Liver (tissue), 9 donors: Measurements from ENCODE around the gene CTXN2. TPM values are rescaled to one million over a fixed set of nuclear protein-coding genes. Genes with fewer than 3 reads are reported as not detected.

Experiments used
- DNase-seq: peaks from one replicate; pipeline ENCODE4 v3.0.0-alpha.2; 2017; ENCODE audit warnings: low spot score
- H3K27ac ChIP-seq, 2 donors: one replicate each; pipeline ENCODE4 v1.7.0; 2013; ENCODE audit warnings: inconsistent platforms in 2 of 2, low read length in 2 of 2, control low read depth in 1 of 2, low read depth in 1 of 2, mild to moderate bottlenecking in 1 of 2
- H3K27me3 ChIP-seq, 4 donors: one replicate each; pipeline versions ENCODE4 v1.6.1 to v1.7.0; 2013; ENCODE audit warnings: low read length in 3 of 4, inconsistent platforms in 1 of 4, mild to moderate bottlenecking in 1 of 4, moderate library complexity in 1 of 4; ENCODE audit not compliant: control insufficient read depth in 4 of 4, insufficient read depth in 4 of 4
- H3K36me3 ChIP-seq, 4 donors: one replicate each; pipeline versions ENCODE4 v1.6.1 to v1.7.0; 2013; ENCODE audit warnings: low read length in 3 of 4, mild to moderate bottlenecking in 3 of 4, low read depth in 1 of 4, moderate library complexity in 1 of 4; ENCODE audit not compliant: control insufficient read depth in 4 of 4, insufficient read depth in 3 of 4
- H3K4me1 ChIP-seq, 4 donors: one replicate each; pipeline versions ENCODE4 v1.6.1 to v1.7.0; 2013; ENCODE audit warnings: low read length in 3 of 4, mild to moderate bottlenecking in 3 of 4, moderate library complexity in 1 of 4; ENCODE audit not compliant: control insufficient read depth in 4 of 4, insufficient read depth in 4 of 4
- H3K4me3 ChIP-seq, 3 donors: one replicate each; pipeline versions ENCODE4 v1.6.1 to v1.7.0; 2013; ENCODE audit warnings: low read length in 3 of 3, control low read depth in 1 of 3, low read depth in 1 of 3, mild to moderate bottlenecking in 1 of 3
- H3K9ac ChIP-seq, 2 donors: one replicate each; pipeline ENCODE4 v1.7.0; 2013; ENCODE audit warnings: low read length in 2 of 2, mild to moderate bottlenecking in 2 of 2, moderate library complexity in 2 of 2, control low read depth in 1 of 2, low read depth in 1 of 2
- H3K9me3 ChIP-seq, 4 donors: one replicate each; pipeline versions ENCODE4 v1.6.1 to v1.7.0; 2013; ENCODE audit warnings: low read length in 3 of 4; ENCODE audit not compliant: control insufficient read depth in 4 of 4
- ATF3 ChIP-seq: IDR thresholded peaks from 2 replicates; pipeline ENCODE4 v1.6.1; 2016; ENCODE audit warnings: antibody characterized with exemption
- CTCF ChIP-seq: fragments of 150-350 bp; IDR thresholded peaks from 2 replicates; pipeline ENCODE4 v1.5.1; 2017; ENCODE audit warnings: improper control_type of control experiment, low read depth, low read length; ENCODE audit not compliant: missing input control
- EGR1 ChIP-seq, 2 donors: IDR thresholded peaks; 2 replicates each; pipeline ENCODE4 v1.6.1; 2016 to 2018; ENCODE audit warnings: antibody characterized with exemption in 2 of 2, low read depth in 2 of 2
- FOXA1 ChIP-seq: IDR thresholded peaks from 2 replicates; pipeline ENCODE4 v1.6.1; 2016; ENCODE audit warnings: antibody characterized with exemption
- FOXA2 ChIP-seq: IDR thresholded peaks from 2 replicates; pipeline ENCODE4 v1.6.1; 2016; ENCODE audit warnings: antibody characterized with exemption
- GABPA ChIP-seq, 2 donors: IDR thresholded peaks in 1 of 2; conservative IDR thresholded peaks in 1 of 2; 2 replicates each; pipeline ENCODE4 v1.6.1; 2016; ENCODE audit warnings: antibody characterized with exemption in 2 of 2, mild to moderate bottlenecking in 1 of 2, moderate library complexity in 1 of 2
- HNF4A ChIP-seq, 2 donors: conservative IDR thresholded peaks; 2 replicates each; pipeline ENCODE4 v1.6.1; 2016; ENCODE audit warnings: antibody characterized with exemption in 2 of 2, mild to moderate bottlenecking in 2 of 2
- HNF4G ChIP-seq: IDR thresholded peaks from 2 replicates; pipeline ENCODE4 v1.6.1; 2016; ENCODE audit warnings: antibody characterized with exemption
- JUND ChIP-seq, 2 donors: IDR thresholded peaks; 2 replicates each; pipeline ENCODE4 v1.6.1; 2016; ENCODE audit warnings: antibody characterized with exemption in 2 of 2
- MAX ChIP-seq: IDR thresholded peaks from 2 replicates; pipeline ENCODE4 v1.6.1; 2016; ENCODE audit warnings: antibody characterized with exemption
- NR2F2 ChIP-seq: IDR thresholded peaks from 2 replicates; pipeline ENCODE4 v1.6.1; 2016; ENCODE audit warnings: antibody characterized with exemption
- RAD21 ChIP-seq, 2 donors: IDR thresholded peaks; 2 replicates each; pipeline ENCODE4 v1.6.1; 2016; ENCODE audit warnings: antibody characterized with exemption in 2 of 2, mild to moderate bottlenecking in 2 of 2
- REST ChIP-seq: IDR thresholded peaks from 2 replicates; pipeline ENCODE4 v1.6.1; 2016; ENCODE audit warnings: antibody characterized with exemption, mild to moderate bottlenecking
- SP1 ChIP-seq: IDR thresholded peaks from 2 replicates; pipeline ENCODE4 v1.6.1; 2018; ENCODE audit warnings: antibody characterized with exemption, mild to moderate bottlenecking
- TAF1 ChIP-seq: conservative IDR thresholded peaks from 2 replicates; pipeline ENCODE4 v1.6.1; 2016; ENCODE audit warnings: antibody characterized with exemption, mild to moderate bottlenecking
- YY1 ChIP-seq: IDR thresholded peaks from 2 replicates; pipeline ENCODE4 v1.6.1; 2016; ENCODE audit warnings: antibody characterized with exemption, mild to moderate bottlenecking
- WGBS: extraction: QIAGEN DNeasy Blood & Tissue Kit; methylation state at CpG from one replicate; pipeline ENCODE4 v1.1.7; 2013; 5-methylcytosine and 5-hydroxymethylcytosine counted together
- polyA plus RNA-seq, 2 donors: library from polyadenylated mRNA; stranded (reverse) in 1 of 2; unstranded in 1 of 2; fragments of 200-250 nt in 1 of 2; fragments of >200 nt in 1 of 2; fragmentation: Nextera tagmentation in 1 of 2; extraction: Ambion mirVana in 1 of 2; gene quantifications; one replicate each; pipeline versions ENCODE4 v1.2.1 to v1.2.3, GENCODE V29; 2013 to 2015
- total RNA-seq, 2 donors: library from RNA; depleted of rRNA; stranded (reverse); fragments of >200 nt; gene quantifications; one replicate each; pipeline ENCODE4 v1.2.3, GENCODE V29; 2014
- donor health status: healthy.
- donor health status: healthy.
- donor health status: healthy.
- donor health status: healthy.
- donor health status: healthy.

The CTXN2 gene
- total and polyA plus RNA-seq, 4 donors, result not detected

GRCh38 chr15:48202068-48202467 lies 10.6 kb downstream of the CTXN2 start:
- no peak overlapping the region for H3K9ac ChIP-seq
- H3K4me1 ChIP-seq, result no peaks in the 10 kb centered on the region
- no peak for TF ChIP-seq FOXA2
- no peak for TF ChIP-seq SP1
- no peak for TF ChIP-seq FOXA1
- no peak for TF ChIP-seq JUND (IDR thresholded peaks at IDR 0.05)
- no peak for TF ChIP-seq REST
- TF ChIP-seq TAF1, result no peak
- no peak for TF ChIP-seq HNF4A (conservative IDR thresholded peaks at IDR 0.05)
- TF ChIP-seq ATF3, result no peak
- TF ChIP-seq MAX, result no peak
- no peak for TF ChIP-seq RAD21 (IDR thresholded peaks at IDR 0.05)
- TF ChIP-seq GABPA (IDR thresholded peaks at IDR 0.05 in 1 of 2, conservative IDR thresholded peaks at IDR 0.05 in 1 of 2), result no peak
- TF ChIP-seq HNF4G, result no peak
- WGBS, result 69% methylated on average over 1 of the region's 1 CpG
- H3K27ac ChIP-seq, result no peak overlapping the region
- peaks cover 0 to 3% (median 0%) of the 10 kb centered on the region in 4 donors for H3K27me3 ChIP-seq
- no peak overlapping the region for H3K4me3 ChIP-seq
- H3K36me3 ChIP-seq, result no peaks in the 10 kb centered on the region
- no peak for DNase-seq
- peaks cover 0 to 4% (median 0%) of the 10 kb centered on the region in 4 donors for H3K9me3 ChIP-seq

- Histone ChIP-seq H3K9me3 (peaks cover 0 to 4% (median 0%) of the 10 kb centered on the region in 4 donors), H3K36me3 (no peaks in the 10 kb centered on the region), H3K27ac (no peak within 1 kb of the TSS), H3K4me3 (no peak within 1 kb of the TSS), H3K27me3 (peaks cover 0 to 3% (median 0%) of the 10 kb centered on the region in 4 donors), H3K4me1 (no peaks in the 10 kb centered on the region), H3K9ac (no peak within 1 kb of the TSS)
- DNase-seq, result no peak
- TF ChIP-seq YY1 (no peak), TAF1 (no peak), RAD21 (IDR thresholded peaks at IDR 0.05) (no peak), CTCF (no peak), SP1 (no peak), HNF4G (no peak), ATF3 (no peak), GABPA (IDR thresholded peaks at IDR 0.05 in 1 of 2, conservative IDR thresholded peaks at IDR 0.05 in 1 of 2) (no peak), FOXA1 (no peak), EGR1 (IDR thresholded peaks at IDR 0.05; ENCODE audit: low read depth in 2 of 2) (no peak), NR2F2 (no peak), JUND (IDR thresholded peaks at IDR 0.05) (no peak), HNF4A (conservative IDR thresholded peaks at IDR 0.05) (no peak), FOXA2 (no peak), REST (no peak), MAX (no peak)
- WGBS, result 82% methylated on average over 1 of the region's 1 CpG
Observed at GRCh38 chr15:48205981-48206380, 14.5 kb downstream of the CTXN2 start, which contains the start of gene SLC12A1. SLC12A1 (plus strand) TSS chr15:48206302; CDS start chr15:48207720, 1,418 bp downstream.
